ENCODE measurements around the gene NAP1L2.
"Not testable (repeated sequence)": the region's sequence is repeated elsewhere in the genome, so short reads cannot be mapped to it uniquely, and the experiment has no call there.

The NAP1L2 gene

DNA sequence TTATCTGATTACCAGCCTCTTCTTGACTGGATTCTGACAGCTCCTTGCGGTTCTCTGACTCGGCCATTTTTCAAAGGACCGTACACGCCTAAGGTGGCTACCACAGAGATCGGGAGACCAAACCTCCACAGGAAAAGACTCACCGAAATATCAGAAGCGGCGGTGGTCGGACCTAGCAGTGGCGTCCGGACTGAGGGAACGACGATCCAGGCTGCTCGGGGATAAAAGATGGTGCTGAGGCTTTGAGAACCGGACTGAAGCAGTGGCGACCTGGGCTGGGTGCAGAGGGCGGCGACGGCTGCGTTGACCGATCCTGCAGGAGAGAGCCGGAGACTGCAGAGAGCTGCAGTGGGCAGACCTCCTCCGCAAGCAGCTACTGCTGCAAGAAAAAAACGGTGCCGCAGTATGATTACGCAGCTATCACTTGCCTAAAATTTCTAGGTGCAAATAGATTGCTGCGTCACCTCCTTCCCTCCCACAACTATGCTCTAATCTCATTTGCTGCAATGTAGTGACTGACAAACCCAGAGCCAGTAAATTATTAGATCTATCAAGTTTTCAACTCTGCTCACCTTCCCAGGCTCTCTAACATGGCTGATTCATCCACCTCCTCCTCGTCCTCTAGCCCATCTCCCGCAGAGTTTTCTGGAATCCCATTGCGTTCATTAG lies at the start of gene NAP1L2:
NAP1L2 (minus strand) TSS at position 426 of the 669 bp plus-strand sequence; CDS start at position 67, 359 bp downstream.
- peak; percentile 81 for DNase-seq (ENCODE audit: low read depth, low spot score)

DNA sequence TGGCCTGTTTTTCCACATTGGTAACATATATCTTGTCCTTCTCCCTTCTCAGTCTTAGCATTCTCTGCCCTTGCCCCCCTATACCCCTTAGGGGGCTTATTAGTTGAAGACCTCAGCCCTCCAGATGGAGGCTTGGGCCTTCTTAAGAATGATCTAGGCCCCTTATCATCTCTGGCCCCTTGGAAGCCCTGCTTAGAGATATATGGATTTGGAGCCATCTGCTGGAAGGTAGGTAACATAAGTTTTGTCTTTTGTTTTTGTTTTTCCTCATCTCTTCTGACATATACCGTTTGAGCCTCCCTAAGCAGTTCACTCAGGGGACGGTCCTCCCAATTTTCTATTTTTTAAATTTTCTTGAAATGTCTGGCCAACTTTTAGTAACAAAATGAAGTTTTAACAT lies 48.3 kb upstream of the NAP1L2 start:
- DNase-seq (ENCODE audit: low read depth, low spot score): no peak

- peak; percentile 3 for DNase-seq (ENCODE audit: low read depth, low spot score)
These were observed 24.6 kb upstream of the NAP1L2 start for GRCh38 chrX:73239242-73239641.

- DNase-seq (ENCODE audit: low read depth, low spot score): no peak
These were observed 3.0 kb upstream of the NAP1L2 start for GRCh38 chrX:73217621-73218020.

DNA sequence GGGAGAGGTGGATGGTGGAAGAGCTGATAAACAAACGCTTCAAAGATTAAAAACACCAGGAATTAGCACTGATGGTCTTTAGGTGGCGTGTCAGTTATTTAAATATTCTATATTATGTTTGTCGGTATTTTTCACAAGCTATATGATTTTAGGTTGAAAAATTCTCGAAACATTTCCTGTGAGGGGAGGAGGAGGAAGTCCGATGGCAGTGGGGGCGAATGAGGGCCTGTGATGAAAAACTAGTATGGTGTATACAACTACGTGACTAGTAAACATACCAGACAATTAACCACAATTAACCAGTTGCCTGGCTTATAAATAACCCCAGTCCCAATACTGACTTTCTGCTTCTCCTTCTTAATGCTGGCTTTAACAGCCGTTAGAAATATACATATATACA lies 595 bp upstream of the NAP1L2 start:
- DNase-seq (ENCODE audit: low read depth, low spot score): no peak

DNA sequence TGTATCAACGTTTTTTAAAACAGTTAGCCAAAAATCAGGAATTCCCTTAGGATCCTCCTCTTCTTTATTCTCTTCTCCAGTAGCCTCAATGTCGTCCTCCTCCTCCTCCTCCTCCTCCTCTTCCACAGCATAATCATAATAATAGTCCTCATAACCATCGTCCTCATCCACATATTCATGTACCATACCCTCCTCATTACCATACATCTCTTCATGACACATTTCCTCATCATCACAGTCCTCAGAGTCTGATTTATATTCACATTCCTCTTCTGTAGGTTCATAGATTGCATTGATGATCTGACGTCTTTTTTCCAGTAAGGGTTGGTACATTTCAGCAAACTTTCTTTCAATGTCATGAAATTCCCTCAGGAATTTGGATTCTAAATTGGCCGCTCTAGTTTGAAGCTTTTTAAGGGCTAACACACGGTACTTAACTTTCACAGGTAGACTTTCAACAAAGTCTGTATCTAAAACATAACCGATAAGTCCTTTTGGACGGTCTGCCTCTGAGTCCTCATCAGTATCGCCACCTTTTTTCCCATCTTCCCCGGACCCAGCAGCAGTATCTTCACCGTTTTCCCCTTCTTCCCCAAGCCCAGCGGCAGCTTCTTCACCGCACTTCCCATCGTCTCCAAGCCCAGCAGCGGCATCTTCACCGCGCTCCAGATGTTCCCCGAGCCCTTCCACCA lies 771 bp downstream of the NAP1L2 start:
- DNase-seq (ENCODE audit: low read depth, low spot score): no peak

GRCh38 chrX:73206366-73206765 lies 8.3 kb downstream of the NAP1L2 start:
- DNase-seq (ENCODE audit: low read depth, low spot score): no peak

GRCh38 chrX:73182502-73183114 lies 32.0 kb downstream of the NAP1L2 start:
- DNase-seq (ENCODE audit: low read depth, low spot score): peak; percentile 5

- DNase-seq (ENCODE audit: low read depth, low spot score): not testable (repeated sequence)
These were observed 45.7 kb downstream of the NAP1L2 start for GRCh38 chrX:73168945-73169344.

Measured in ELF-1 (cell line).